Ecto neural progenitor cell (in vitro differentiated cells): Measurements from ENCODE around the gene DDX42.

ENCODE experiments used
- DNase-seq: peaks from one replicate; pipeline ENCODE4 v3.0.0-alpha.2; 2018; ENCODE audit warnings: low spot score

Gene DDX42

GRCh38 chr17:63774141-63774968 lies at the start of gene DDX42:
TSS of gene DDX42 (plus strand) at chr17:63774170. CDS start at chr17:63787050, 12,880 bp downstream.
- peak; percentile 98 for DNase-seq

GRCh38 chr17:63735691-63736090 lies 38.3 kb upstream of the DDX42 start:
- DNase-seq: no peak

GRCh38 chr17:63740464-63741142 lies 33.4 kb upstream of the DDX42 start:
- DNase-seq: no peak

GRCh38 chr17:63741143-63741407 lies 32.9 kb upstream of the DDX42 start:
- no peak for DNase-seq

- peak; percentile 100 for DNase-seq
Measured at GRCh38 chr17:63741408-63742173, 32.4 kb upstream of the DDX42 start, which contains the start of gene STRADA. TSS of gene STRADA (minus strand) at chr17:63741799. CDS start at chr17:63728369, 13,430 bp downstream.

- no peak for DNase-seq
Measured at GRCh38 chr17:63751806-63752205, 22.2 kb upstream of the DDX42 start.

- no peak for DNase-seq
Measured at GRCh38 chr17:63752707-63753106, 21.3 kb upstream of the DDX42 start.

- DNase-seq: no peak
Measured at GRCh38 chr17:63753215-63753614, 20.8 kb upstream of the DDX42 start.

- no peak for DNase-seq
Measured at GRCh38 chr17:63754046-63754445, 19.9 kb upstream of the DDX42 start.

- no peak for DNase-seq
Measured at GRCh38 chr17:63758428-63758827, 15.5 kb upstream of the DDX42 start.

GRCh38 chr17:63760771-63761539 lies 13.0 kb upstream of the DDX42 start:
- DNase-seq: no peak

GRCh38 chr17:63762161-63763078 lies 11.6 kb upstream of the DDX42 start:
- no peak for DNase-seq

GRCh38 chr17:63764716-63765115 lies 9.3 kb upstream of the DDX42 start:
- no peak for DNase-seq

GRCh38 chr17:63766754-63767153 lies 7.2 kb upstream of the DDX42 start:
- DNase-seq: no peak

- DNase-seq: no peak
Measured at GRCh38 chr17:63768433-63768832, 5.5 kb upstream of the DDX42 start.

GRCh38 chr17:63772801-63773271 lies 1.1 kb upstream of the DDX42 start:
- DNase-seq: no peak

GRCh38 chr17:63773272-63774140 lies 464 bp upstream of the DDX42 start, which contains the start of gene CCDC47:
TSS of gene CCDC47 (minus strand) at chr17:63773597. CDS start at chr17:63766175, 7,422 bp downstream.
- DNase-seq: peak; percentile 100

- no peak for DNase-seq
Measured at GRCh38 chr17:63774969-63775265, 947 bp downstream of the DDX42 start.

GRCh38 chr17:63775420-63775819 lies 1.4 kb downstream of the DDX42 start:
- no peak for DNase-seq

GRCh38 chr17:63780507-63780906 lies 6.5 kb downstream of the DDX42 start:
- DNase-seq: no peak
